HCT116 (cell line): ENCODE data around the gene GRHL1.

ENCODE experiments used
- CEBPB ChIP-seq: IDR thresholded peaks from 2 replicates; pipeline ENCODE4 v1.6.1; 2012; ENCODE audit warnings: low read depth
- POLR2A ChIP-seq: IDR thresholded peaks from 2 replicates; pipeline ENCODE4 v1.7.0; 2011; ENCODE audit warnings: borderline replicate concordance; ENCODE audit not compliant: insufficient read depth, insufficient read length; ENCODE audit errors: extremely low read depth
- POLR2AphosphoS5 ChIP-seq: IDR thresholded peaks from 2 replicates; pipeline ENCODE4 v1.6.1; 2011; ENCODE audit warnings: mild to moderate bottlenecking, low read depth, low read length, moderate library complexity
- TCF7L2 ChIP-seq: IDR thresholded peaks from 2 replicates; pipeline ENCODE4 v1.7.0; 2011; ENCODE audit warnings: borderline replicate concordance, inconsistent platforms; ENCODE audit not compliant: insufficient read depth, insufficient read length; ENCODE audit errors: extremely low read depth
- TF ChIP-seq, protein P1 (sequence below), 3 experiments: fragments of 200-600 bp in 1 of 3; sonication (generic) in 1 of 3; IDR thresholded peaks in 2 of 3; conservative IDR thresholded peaks in 1 of 3; 2 replicates each; pipeline ENCODE4 v1.5.1; 2012 to 2017; ENCODE audit warnings: low read depth in 2 of 3, low read length in 2 of 3, antibody characterized with exemption in 1 of 3, borderline replicate concordance in 1 of 3, control low read depth in 1 of 3, mild to moderate bottlenecking in 1 of 3, mixed read lengths in 1 of 3, mixed run types in 1 of 3, moderate library complexity in 1 of 3; ENCODE audit not compliant: insufficient read depth in 1 of 3

DNA sequence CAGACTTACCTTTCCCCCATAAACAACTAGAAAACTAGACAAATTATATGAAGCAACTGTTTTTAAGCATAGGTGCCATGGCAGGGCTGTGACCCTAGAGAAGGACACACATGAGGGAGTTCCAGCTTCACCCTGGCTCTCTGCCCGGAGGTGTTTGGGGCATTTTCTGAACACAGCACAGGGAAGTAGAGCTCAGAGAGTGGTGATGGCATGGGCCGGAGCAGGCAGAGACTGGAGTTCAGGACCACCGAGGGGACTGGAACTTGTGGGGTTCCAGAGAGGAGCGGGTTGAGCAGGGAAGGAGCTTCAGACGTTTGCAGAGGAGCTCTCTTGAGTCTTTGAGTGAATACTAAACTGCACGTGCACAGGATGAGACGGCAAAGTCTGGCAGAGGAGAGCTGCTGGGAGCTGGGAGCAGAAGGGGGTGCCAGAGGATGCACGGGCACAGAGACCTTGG lies 65.3 kb downstream of the GRHL1 start:
- TF ChIP-seq, protein P1, sequence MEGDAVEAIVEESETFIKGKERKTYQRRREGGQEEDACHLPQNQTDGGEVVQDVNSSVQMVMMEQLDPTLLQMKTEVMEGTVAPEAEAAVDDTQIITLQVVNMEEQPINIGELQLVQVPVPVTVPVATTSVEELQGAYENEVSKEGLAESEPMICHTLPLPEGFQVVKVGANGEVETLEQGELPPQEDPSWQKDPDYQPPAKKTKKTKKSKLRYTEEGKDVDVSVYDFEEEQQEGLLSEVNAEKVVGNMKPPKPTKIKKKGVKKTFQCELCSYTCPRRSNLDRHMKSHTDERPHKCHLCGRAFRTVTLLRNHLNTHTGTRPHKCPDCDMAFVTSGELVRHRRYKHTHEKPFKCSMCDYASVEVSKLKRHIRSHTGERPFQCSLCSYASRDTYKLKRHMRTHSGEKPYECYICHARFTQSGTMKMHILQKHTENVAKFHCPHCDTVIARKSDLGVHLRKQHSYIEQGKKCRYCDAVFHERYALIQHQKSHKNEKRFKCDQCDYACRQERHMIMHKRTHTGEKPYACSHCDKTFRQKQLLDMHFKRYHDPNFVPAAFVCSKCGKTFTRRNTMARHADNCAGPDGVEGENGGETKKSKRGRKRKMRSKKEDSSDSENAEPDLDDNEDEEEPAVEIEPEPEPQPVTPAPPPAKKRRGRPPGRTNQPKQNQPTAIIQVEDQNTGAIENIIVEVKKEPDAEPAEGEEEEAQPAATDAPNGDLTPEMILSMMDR (IDR thresholded peaks at IDR 0.05 in 2 of 3, conservative IDR thresholded peaks at IDR 0.05 in 1 of 3; ENCODE audit: borderline replicate concordance in 1 of 3, insufficient read depth in 1 of 3, low read depth in 2 of 3, low read length in 2 of 3) = no peak
- TF ChIP-seq POLR2AphosphoS5 (no peak), TCF7L2 (no peak), POLR2A (no peak), CEBPB (no peak)
